Activated T-cell treated with anti-CD3 and anti-CD28 coated beads for 24 hours (primary cell): Measurements from ENCODE around the gene OSGEP.
A peak's percentile ranks its signal among the peaks of the same experiment; 100 is the strongest.

Experiments
- DNase-seq: peaks from one replicate; pipeline ENCODE4 v3.0.0-alpha.2; 2020; ENCODE audit warnings: low read depth

OSGEP gene

DNA sequence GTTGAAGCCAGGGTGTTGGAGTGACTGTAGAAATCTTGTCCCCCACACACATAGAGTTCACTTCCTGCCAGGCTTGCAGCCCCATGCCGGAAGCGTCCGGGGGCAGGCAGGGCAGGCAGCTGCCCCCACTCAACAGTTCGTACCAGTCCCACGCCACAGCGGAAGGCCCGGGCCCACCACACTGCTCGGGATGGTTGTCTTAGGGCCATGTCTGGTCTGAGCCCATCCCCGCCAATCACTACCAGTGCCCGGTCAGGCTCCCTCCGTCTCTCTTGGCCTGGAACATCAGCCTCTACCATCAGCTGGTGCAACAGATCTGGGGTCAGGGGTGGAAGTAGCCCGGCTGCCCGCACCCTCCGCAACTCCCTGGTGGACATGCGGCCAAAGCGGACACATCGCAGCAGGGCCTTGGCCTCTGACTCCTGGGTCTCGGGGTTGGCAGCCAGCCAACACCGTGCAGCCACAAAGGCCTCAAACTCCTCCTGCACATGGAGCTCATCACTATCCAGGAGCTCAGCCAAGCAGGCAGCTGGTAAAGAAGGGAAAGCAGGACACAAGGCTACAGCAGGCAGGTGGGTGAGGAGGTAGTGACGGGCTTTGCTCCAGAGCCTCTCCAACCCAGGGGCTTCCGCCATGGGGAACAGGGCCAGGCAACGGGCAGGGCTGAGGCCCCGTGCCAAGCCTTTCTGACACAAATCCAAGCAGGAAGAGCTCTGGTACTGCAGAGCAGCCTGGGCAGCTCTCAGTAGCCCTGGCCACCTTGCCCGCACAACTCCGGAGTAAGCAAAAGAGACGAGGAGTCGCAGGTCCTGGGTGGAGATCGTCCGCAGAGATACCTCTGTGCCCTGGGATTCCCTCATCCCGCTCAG is 24.6 kb downstream of the OSGEP start:
- DNase-seq = no peak

DNA sequence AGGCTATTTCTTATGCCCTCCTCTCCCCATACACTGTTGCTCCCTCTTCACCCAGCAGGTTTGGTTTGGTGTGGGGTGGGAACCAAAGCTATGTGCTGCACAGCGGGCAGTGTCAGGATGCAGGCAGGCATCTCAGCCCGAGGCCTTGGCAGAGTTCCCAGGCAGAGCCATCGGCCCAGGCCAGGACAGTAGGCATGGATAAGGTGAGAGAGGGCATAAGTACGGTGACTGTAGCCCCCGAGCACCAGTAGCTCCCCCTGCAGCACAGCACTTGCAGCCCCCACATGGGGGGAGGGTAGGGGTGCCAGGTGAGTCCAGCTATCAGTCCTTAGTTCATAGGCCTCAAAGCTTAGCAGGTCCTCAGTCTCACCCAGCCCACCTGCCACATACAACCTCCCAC is 25.8 kb downstream of the OSGEP start:
- DNase-seq = no peak

DNA sequence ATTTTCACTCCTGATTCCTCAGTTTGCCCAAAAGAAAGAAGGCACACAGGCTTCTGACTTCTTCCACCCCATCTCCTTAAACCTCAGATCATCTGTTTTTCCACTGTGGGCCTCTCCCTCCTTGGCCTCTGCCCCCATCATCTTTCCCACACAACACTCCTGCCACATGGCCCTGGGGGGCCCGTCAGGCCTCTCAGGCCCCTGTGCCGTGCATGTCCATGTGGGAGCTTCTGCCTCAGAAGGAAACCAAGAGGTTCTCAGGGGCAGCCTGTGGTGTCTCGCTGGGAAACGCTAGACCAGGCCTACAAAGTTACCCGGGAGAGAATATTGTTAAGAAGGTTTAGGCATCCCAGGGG is 26.6 kb downstream of the OSGEP start:
- no peak for DNase-seq

DNA sequence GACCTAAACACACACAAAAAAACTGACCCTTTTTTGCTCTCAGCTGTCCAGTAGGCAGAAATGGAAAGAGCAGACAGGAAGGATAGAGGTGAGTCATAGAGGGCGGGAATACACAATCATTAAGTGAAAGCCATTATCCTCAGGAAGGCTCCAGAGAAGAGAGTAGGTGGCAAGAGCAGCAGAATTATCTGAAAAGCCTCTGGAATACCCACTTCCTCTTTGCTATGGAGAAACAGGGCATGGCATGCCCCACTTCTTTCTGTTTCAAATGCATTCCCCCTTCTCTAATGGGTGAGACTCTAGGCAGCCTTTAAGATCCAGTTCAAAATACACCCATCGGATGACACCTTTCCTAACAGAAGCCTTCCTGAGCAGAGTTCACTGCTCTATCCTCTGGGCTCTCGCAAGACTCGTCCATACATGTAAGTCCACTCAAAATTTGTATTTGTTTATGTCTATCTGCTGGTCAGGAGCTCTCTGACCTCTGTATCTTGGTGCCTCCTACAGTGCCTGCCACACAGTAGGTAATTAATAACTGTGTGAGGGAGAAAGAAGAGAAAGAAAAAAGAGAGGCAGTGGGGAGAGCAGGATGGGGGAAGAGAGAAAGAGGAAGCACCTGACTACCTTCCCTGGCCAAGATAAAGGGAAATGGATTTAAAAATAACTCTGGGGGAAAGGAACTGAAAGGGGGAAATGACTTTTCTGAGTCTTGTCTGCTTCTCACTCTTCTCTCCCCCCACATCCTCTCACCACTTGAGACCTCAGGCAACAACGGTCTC is 27.2 kb downstream of the OSGEP start:
- no peak for DNase-seq

- DNase-seq = no peak
Measured at GRCh38 chr14:20424851-20425250, 29.8 kb downstream of the OSGEP start.

GRCh38 chr14:20422886-20423285 is 31.7 kb downstream of the OSGEP start:
- DNase-seq = no peak

DNA sequence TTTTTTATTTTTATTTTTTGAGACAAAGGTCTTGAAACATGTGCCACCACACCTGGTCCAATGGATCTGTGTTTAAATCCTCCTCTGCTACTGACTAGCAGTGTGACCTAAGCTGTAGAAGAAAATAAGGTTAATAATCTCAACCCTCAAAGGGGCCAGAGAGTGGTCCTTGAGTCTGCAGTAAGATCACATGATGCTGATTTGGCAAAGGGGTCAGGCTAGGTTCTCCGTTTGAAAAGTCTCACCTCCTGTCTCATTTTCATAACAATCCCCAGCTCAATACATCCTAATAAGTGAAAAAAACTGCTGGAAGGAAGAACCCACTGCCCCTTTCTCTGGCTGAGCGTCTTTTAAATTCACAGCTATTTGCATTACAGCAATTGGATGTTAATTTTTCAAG is 33.3 kb downstream of the OSGEP start:
- no peak for DNase-seq

- no peak for DNase-seq
Measured at GRCh38 chr14:20419419-20419818, 35.2 kb downstream of the OSGEP start.

DNA sequence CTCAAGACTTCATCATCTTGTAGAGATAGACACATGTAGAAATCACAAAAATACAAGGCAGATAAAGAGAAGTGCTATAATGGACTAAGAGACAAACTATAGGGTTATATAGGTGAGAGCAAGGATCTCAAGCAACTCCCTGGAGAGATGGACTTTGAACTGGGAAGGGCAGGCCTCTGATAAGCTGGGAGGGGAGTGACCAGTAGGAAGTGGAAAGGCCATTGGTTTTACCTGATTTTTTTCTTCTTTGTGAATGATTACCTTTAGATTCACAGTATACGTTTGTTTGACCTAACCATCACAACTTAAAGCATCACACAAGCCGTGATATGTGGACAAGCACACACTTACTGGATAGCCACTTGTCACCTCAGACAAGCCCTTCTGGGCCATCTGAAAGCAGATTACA is 36.1 kb downstream of the OSGEP start:
- DNase-seq = no peak

- DNase-seq = no peak
Measured at GRCh38 chr14:20417250-20418186, 37.1 kb downstream of the OSGEP start.

DNA sequence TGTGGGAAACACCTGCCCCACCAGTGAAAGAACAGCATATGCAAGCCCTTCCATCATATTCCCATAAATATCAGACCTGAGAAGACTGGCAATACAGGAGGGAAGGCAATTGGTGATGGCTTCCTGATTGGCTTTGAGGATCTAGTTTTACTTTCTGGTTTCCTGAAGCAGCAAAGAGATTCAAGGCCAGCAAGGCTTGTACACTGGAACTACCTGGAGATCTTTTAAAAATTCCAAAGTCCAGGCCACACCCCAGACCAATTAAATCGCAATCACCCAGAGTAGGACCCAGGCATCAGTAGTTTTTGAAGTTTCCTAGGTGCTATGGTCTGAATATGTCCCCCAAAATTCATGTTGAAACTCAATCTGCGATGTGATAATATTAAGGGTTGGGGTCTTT is 38.4 kb downstream of the OSGEP start:
- no peak for DNase-seq

- no peak for DNase-seq
Measured at GRCh38 chr14:20415782-20416206, 38.8 kb downstream of the OSGEP start.

GRCh38 chr14:20413744-20414082 is 40.9 kb downstream of the OSGEP start:
- peak; percentile 18 for DNase-seq

DNA sequence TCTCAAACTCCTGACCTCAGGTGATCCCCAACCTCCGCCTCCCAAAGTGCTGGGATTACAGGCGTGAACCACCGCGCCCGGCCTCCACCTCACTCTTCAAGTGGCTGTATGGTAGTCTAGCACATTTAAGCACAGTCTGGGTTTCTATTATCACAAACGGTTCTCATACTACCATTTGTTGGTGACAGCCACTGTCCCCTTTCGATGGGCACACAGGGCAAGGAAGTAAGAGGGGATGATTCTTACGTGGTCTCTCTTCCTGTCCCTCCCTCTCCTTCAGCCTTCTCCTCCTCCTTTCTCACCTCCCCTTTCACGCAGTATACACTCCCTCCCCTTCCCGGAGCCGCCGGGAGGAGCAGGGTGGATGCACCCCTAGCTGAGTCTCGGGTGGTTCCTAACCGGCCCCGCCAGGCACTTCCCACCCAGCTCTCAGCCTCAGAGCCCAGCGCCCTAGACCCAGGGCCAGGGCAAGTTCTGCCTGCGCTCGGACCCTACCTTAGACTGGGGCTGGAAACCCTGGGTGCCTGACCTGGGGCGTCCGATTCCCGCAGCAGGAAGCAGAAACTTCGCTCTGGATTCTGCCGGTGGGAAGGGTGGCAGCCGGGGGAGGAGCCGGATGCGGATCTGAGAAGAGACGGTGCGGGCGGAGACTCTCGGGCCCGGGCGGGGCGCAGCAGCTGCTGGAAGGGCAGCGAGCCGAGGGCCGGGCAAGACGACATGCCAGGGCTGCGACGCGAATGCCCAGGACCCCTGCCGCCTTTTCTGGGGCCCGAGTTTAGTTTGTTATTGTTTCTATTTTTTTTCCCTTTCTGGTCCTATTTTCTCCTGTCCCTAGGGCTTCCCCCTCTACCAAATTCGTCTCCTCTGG is 41.5 kb downstream of the OSGEP start, which contains the start of gene TEP1:
Gene TEP1, minus strand, starts transcription at position 626 of the 868 bp plus-strand sequence. CDS start 5,062 bp downstream, outside the sequence.
- DNase-seq = peak; percentile 68

GRCh38 chr14:20412411-20412810 is 42.2 kb downstream of the OSGEP start:
- no peak for DNase-seq

GRCh38 chr14:20409226-20409625 is 45.4 kb downstream of the OSGEP start:
- DNase-seq = no peak

GRCh38 chr14:20403521-20403920 is 51.1 kb downstream of the OSGEP start:
- DNase-seq = no peak

GRCh38 chr14:20400965-20401593 is 53.5 kb downstream of the OSGEP start:
- DNase-seq = peak; percentile 18

GRCh38 chr14:20400589-20400964 is 54.0 kb downstream of the OSGEP start:
- DNase-seq = no peak

GRCh38 chr14:20397511-20397910 is 57.1 kb downstream of the OSGEP start:
- DNase-seq = no peak
